ENCODE results near the gene SDR9C7. TPM values are rescaled to one million over a fixed set of nuclear protein-coding genes. Genes with fewer than 3 reads are reported as not detected.

Gene SDR9C7
- total RNA-seq, 1 experiment from 2014 or later, result not detected

DNA sequence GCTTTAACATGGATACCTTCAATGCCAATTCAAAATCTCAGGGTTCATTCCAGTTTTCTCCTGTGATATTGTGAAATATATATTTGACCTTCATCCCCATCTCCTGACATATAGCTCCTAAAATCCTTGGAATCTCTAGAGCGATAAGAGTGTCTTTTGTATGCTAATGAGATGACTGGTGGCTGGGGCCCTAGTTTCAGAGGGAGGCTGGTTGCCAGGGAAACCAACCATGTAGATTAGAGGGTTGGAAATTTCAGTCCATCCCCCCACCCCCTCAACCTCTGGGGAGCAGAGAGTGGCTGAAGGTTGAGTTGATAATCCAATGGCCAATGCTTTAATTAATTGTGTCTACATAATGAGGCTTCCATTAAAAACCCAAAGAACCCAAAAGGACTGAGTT lies 59.4 kb downstream of the SDR9C7 start:
- TF ChIP-seq, protein P1, sequence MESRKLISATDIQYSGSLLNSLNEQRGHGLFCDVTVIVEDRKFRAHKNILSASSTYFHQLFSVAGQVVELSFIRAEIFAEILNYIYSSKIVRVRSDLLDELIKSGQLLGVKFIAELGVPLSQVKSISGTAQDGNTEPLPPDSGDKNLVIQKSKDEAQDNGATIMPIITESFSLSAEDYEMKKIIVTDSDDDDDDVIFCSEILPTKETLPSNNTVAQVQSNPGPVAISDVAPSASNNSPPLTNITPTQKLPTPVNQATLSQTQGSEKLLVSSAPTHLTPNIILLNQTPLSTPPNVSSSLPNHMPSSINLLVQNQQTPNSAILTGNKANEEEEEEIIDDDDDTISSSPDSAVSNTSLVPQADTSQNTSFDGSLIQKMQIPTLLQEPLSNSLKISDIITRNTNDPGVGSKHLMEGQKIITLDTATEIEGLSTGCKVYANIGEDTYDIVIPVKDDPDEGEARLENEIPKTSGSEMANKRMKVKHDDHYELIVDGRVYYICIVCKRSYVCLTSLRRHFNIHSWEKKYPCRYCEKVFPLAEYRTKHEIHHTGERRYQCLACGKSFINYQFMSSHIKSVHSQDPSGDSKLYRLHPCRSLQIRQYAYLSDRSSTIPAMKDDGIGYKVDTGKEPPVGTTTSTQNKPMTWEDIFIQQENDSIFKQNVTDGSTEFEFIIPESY (IDR thresholded peaks at IDR 0.05; ENCODE audit: extremely low read depth, insufficient replicate concordance, low read length), result no peak
- no peak for TF ChIP-seq POLR2AphosphoS5 (IDR thresholded peaks at IDR 0.05; ENCODE audit: low read depth, low read length)
- no peak for TF ChIP-seq EZH2 (IDR thresholded peaks at IDR 0.05)
- no peak for TF ChIP-seq ZNF274 (IDR thresholded peaks at IDR 0.05; ENCODE audit: low read depth, low read length)
- no peak for TF ChIP-seq ZFX (IDR thresholded peaks at IDR 0.05)
- TF ChIP-seq JUND (IDR thresholded peaks at IDR 0.05), result no peak
- no TSS peak for BruUV-seq (replicated peaks)
- no peaks in the 10 kb centered on the region for H3K27me3 ChIP-seq (ENCODE audit: insufficient read depth, low read length)
- no peaks in the 10 kb centered on the region for H3K9me3 ChIP-seq (ENCODE audit: control insufficient read depth in 1 of 2, insufficient read depth in 1 of 2, low read depth in 1 of 2, low read length in 2 of 2)
- H3K9ac ChIP-seq (ENCODE audit: low read length), result no peak overlapping the region
- H3K4me1 ChIP-seq (ENCODE audit: control insufficient read depth in 1 of 2, insufficient read depth in 2 of 2, low read length in 2 of 2), result no peaks in the 10 kb centered on the region
- no peaks in the 10 kb centered on the region for H3K9me2 ChIP-seq (ENCODE audit: insufficient read depth)
- RAD21 ChIA-PET (ENCODE audit: low non-redundant PET in 1 of 2, low total read pairs in 2 of 2, uncharacterized antibody in 2 of 2, unreplicated experiment in 2 of 2), result no interaction called here
- POLR2A ChIA-PET, result no interaction called here
- CTCF ChIA-PET, result no interaction called here
- H3K36me3 ChIP-seq (ENCODE audit: control insufficient read depth in 1 of 2, insufficient read depth in 2 of 2, low read length in 2 of 2), result no peaks in the 10 kb centered on the region
- intact Hi-C loops (cut with micrococcal nuclease), result no loop called here
- no peak overlapping the region for H3K27ac ChIP-seq (ENCODE audit: low read depth, low read length)
- H3K4me3 ChIP-seq (replicated peaks in 1 of 2; ENCODE audit: low read depth in 1 of 2, low read length in 2 of 2), result no peak overlapping the region
- no peak overlapping the region for H3K4me2 ChIP-seq (ENCODE audit: low read length)
- no peak for ATAC-seq
- no peak for DNase-seq (ENCODE audit: low read depth, low spot score)
- H4K20me1 ChIP-seq (ENCODE audit: insufficient read depth), result no peaks in the 10 kb centered on the region
- no peaks in the 10 kb centered on the region for H3K79me2 ChIP-seq (ENCODE audit: insufficient read depth, low read length)
- H2AFZ ChIP-seq (ENCODE audit: low read depth, low read length, poor library complexity, severe bottlenecking), result no peak overlapping the region

DNA sequence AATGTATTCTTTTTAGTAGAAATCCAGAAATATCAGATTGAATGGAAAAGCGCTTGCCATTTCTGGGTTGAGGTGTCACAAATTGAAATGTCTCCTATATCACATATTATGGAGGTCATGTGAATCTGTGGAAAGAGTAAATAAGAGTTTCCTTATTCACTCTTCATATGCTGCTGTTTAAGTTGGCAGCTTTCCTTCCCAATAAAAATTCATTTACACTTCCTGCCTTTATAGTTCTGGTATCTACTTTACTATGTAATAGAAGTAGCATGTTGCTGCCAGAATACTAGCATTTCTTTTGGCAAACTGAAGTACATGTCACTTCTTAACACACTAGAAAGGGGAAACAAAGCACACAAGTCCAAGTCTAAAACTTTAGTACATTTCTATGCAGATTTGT lies 60.8 kb downstream of the SDR9C7 start:
- intact Hi-C loops (cut with micrococcal nuclease), result no loop called here
- Histone ChIP-seq H3K27ac (ENCODE audit: low read depth, low read length) (no peak overlapping the region), H3K27me3 (ENCODE audit: insufficient read depth, low read length) (no peaks in the 10 kb centered on the region), H4K20me1 (ENCODE audit: insufficient read depth) (no peaks in the 10 kb centered on the region), H3K4me1 (ENCODE audit: control insufficient read depth in 1 of 2, insufficient read depth in 2 of 2, low read length in 2 of 2) (no peaks in the 10 kb centered on the region), H3K79me2 (ENCODE audit: insufficient read depth, low read length) (no peaks in the 10 kb centered on the region), H2AFZ (ENCODE audit: low read depth, low read length, poor library complexity, severe bottlenecking) (no peak overlapping the region), H3K9me3 (ENCODE audit: control insufficient read depth in 1 of 2, insufficient read depth in 1 of 2, low read depth in 1 of 2, low read length in 2 of 2) (no peaks in the 10 kb centered on the region), H3K4me3 (replicated peaks in 1 of 2; ENCODE audit: low read depth in 1 of 2, low read length in 2 of 2) (no peak overlapping the region), H3K9me2 (ENCODE audit: insufficient read depth) (no peaks in the 10 kb centered on the region), H3K9ac (ENCODE audit: low read length) (no peak overlapping the region), H3K36me3 (ENCODE audit: control insufficient read depth in 1 of 2, insufficient read depth in 2 of 2, low read length in 2 of 2) (no peaks in the 10 kb centered on the region), H3K4me2 (ENCODE audit: low read length) (no peak overlapping the region)
- RAD21 ChIA-PET (ENCODE audit: low non-redundant PET in 1 of 2, low total read pairs in 2 of 2, uncharacterized antibody in 2 of 2, unreplicated experiment in 2 of 2), result no interaction called here
- ATAC-seq, result no peak
- CTCF ChIA-PET, result no interaction called here
- POLR2A ChIA-PET, result no interaction called here
- DNase-seq (ENCODE audit: low read depth, low spot score), result no peak
- no TSS peak for BruUV-seq (replicated peaks)
- TF ChIP-seq, protein P2, sequence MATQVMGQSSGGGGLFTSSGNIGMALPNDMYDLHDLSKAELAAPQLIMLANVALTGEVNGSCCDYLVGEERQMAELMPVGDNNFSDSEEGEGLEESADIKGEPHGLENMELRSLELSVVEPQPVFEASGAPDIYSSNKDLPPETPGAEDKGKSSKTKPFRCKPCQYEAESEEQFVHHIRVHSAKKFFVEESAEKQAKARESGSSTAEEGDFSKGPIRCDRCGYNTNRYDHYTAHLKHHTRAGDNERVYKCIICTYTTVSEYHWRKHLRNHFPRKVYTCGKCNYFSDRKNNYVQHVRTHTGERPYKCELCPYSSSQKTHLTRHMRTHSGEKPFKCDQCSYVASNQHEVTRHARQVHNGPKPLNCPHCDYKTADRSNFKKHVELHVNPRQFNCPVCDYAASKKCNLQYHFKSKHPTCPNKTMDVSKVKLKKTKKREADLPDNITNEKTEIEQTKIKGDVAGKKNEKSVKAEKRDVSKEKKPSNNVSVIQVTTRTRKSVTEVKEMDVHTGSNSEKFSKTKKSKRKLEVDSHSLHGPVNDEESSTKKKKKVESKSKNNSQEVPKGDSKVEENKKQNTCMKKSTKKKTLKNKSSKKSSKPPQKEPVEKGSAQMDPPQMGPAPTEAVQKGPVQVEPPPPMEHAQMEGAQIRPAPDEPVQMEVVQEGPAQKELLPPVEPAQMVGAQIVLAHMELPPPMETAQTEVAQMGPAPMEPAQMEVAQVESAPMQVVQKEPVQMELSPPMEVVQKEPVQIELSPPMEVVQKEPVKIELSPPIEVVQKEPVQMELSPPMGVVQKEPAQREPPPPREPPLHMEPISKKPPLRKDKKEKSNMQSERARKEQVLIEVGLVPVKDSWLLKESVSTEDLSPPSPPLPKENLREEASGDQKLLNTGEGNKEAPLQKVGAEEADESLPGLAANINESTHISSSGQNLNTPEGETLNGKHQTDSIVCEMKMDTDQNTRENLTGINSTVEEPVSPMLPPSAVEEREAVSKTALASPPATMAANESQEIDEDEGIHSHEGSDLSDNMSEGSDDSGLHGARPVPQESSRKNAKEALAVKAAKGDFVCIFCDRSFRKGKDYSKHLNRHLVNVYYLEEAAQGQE (IDR thresholded peaks at IDR 0.05; ENCODE audit: low read depth), result no peak
- TF ChIP-seq ZFX (IDR thresholded peaks at IDR 0.05), result no peak
- TF ChIP-seq TCF7L2 (IDR thresholded peaks at IDR 0.05; ENCODE audit: borderline replicate concordance, extremely low read depth, insufficient read depth, insufficient read length), result no peak
- TF ChIP-seq SP1 (IDR thresholded peaks at IDR 0.05; ENCODE audit: low read depth), result no peak
- TF ChIP-seq EGR1 (IDR thresholded peaks at IDR 0.05; ENCODE audit: low read depth), result no peak
- TF ChIP-seq EZH2phosphoT487 (IDR thresholded peaks at IDR 0.05; ENCODE audit: borderline replicate concordance), result no peak
- TF ChIP-seq RAD21 (IDR thresholded peaks at IDR 0.05; ENCODE audit: low read depth), result no peak
- TF ChIP-seq, protein P3, sequence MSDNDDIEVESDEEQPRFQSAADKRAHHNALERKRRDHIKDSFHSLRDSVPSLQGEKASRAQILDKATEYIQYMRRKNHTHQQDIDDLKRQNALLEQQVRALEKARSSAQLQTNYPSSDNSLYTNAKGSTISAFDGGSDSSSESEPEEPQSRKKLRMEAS (IDR thresholded peaks at IDR 0.05), result no peak
- TF ChIP-seq FOSL1 (IDR thresholded peaks at IDR 0.05; ENCODE audit: low read depth), result no peak
- no peak for TF ChIP-seq POLR2AphosphoS5 (IDR thresholded peaks at IDR 0.05; ENCODE audit: low read depth, low read length)
